Testis (tissue), 3 donors: ENCODE results near the gene LCN15. TPM values are rescaled to one million over a fixed set of nuclear protein-coding genes. Genes with fewer than 3 reads are reported as not detected.

Experiments used
- DNase-seq: peaks from one replicate; pipeline ENCODE4 v3.0.0-alpha.2; 2019
- H3K27ac ChIP-seq, 2 donors: fragments of 200-600 bp; sonication (generic); one replicate each; pipeline ENCODE4 v1.5.1; 2019
- H3K27me3 ChIP-seq: fragments of 200-600 bp; sonication (generic); one replicate; pipeline ENCODE4 v1.5.1; 2019
- H3K36me3 ChIP-seq: fragments of 200-600 bp; sonication (generic); one replicate; pipeline ENCODE4 v1.5.1; 2017; ENCODE audit warnings: low read depth; ENCODE audit errors: missing control alignments
- H3K4me1 ChIP-seq: fragments of 200-600 bp; sonication (generic); one replicate; pipeline ENCODE4 v1.5.1; 2019
- H3K4me3 ChIP-seq, 2 donors: fragments of 200-600 bp; sonication (generic); one replicate each; pipeline ENCODE4 v1.5.1; 2017 to 2019
- H3K9me3 ChIP-seq: fragments of 200-600 bp; sonication (generic); one replicate; pipeline ENCODE4 v1.5.1; 2017
- POLR2A ChIP-seq: fragments of 450-650 bp; IDR thresholded peaks from one replicate; pipeline ENCODE4 v1.6.1; 2017; ENCODE audit warnings: antibody characterized with exemption, mild to moderate bottlenecking, moderate library complexity
- WGBS, 2 donors: methylation state at CpG; one replicate each; pipeline ENCODE4 v1.1.5; 2018; 5-methylcytosine and 5-hydroxymethylcytosine counted together
- intact Hi-C: fragments of 100-400 bp; cut with DNase I; formaldehyde crosslinking; loops from one replicate; pipeline ENCODE4 v1.15.1; 2023; ENCODE audit warnings: low total_unique reads
- polyA plus RNA-seq: library from polyadenylated mRNA; stranded (reverse); fragments of 350-450 nt; fragmentation: Illumina TruSeq; extraction: RNeasy Lipid Tissue Mini Kit (QIAGEN cat#74804); gene quantifications from one replicate; pipeline ENCODE4 v1.2.3, GENCODE V29; 2014; ENCODE audit warnings: low read depth, low replicate concordance; ENCODE audit not compliant: insufficient read depth
- total RNA-seq, 2 donors: library from RNA; depleted of rRNA; stranded (reverse); fragments of >200 nt; gene quantifications; one replicate each; pipeline ENCODE4 v1.2.3, GENCODE V29; 2016
- TF ChIP-seq, protein P1 (sequence below), 3 experiments: fragments of 450-650 bp in 2 of 3; fragments of 200-600 bp in 1 of 3; sonication (generic) in 1 of 3; IDR thresholded peaks; one replicate each; pipeline ENCODE4 v1.5.1; 2016 to 2019; ENCODE audit warnings: antibody characterized with exemption in 3 of 3, mild to moderate bottlenecking in 2 of 3, moderate library complexity in 1 of 3

The LCN15 gene
- total and polyA plus RNA-seq, 3 donors from 2014 or later = 0.41 to 0.68 TPM; not detected in 1

DNA sequence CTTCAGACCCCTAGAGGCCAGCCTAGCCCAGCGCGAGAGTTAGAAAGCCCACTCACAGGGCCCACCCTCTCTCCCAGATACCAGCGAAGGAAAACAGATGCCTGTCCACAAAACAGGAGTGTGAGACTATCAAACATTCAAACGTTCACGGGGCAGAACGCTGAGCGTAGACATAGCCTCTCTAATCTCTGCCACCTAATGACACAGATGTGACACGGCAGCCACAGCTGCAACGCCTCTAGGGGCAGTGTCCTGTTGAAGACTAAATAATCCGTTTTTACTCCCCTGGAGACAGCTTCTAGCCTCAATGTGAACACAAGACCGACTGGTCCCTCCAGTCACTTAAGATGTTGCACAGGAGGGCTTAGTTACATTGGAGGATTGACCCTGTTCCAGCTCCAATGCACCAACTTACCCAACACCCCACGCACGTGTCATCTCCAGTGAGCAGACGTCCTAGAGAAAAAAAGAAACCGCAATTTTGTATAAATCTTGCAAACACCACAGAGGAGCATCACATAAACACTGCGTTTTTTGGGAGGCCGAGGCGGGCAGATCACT is 37.6 kb downstream of the LCN15 start:
- no peak for DNase-seq
- Histone ChIP-seq H3K27me3 (no peaks in the 10 kb centered on the region), H3K4me3 (peak overlapping the region in 1 of 2 donors; percentile 89), H3K4me1 (peaks cover 22% of the 10 kb centered on the region), H3K27ac (no peak overlapping the region), H3K36me3 (peaks cover 4% of the 10 kb centered on the region), H3K9me3 (no peaks in the 10 kb centered on the region)
- 28 to 31% methylated on average over 18 of the region's 18 CpGs for WGBS, 2 donors
- intact Hi-C loops = no loop called here
- no peak for TF ChIP-seq POLR2A
- TF ChIP-seq, protein P1, sequence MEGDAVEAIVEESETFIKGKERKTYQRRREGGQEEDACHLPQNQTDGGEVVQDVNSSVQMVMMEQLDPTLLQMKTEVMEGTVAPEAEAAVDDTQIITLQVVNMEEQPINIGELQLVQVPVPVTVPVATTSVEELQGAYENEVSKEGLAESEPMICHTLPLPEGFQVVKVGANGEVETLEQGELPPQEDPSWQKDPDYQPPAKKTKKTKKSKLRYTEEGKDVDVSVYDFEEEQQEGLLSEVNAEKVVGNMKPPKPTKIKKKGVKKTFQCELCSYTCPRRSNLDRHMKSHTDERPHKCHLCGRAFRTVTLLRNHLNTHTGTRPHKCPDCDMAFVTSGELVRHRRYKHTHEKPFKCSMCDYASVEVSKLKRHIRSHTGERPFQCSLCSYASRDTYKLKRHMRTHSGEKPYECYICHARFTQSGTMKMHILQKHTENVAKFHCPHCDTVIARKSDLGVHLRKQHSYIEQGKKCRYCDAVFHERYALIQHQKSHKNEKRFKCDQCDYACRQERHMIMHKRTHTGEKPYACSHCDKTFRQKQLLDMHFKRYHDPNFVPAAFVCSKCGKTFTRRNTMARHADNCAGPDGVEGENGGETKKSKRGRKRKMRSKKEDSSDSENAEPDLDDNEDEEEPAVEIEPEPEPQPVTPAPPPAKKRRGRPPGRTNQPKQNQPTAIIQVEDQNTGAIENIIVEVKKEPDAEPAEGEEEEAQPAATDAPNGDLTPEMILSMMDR (IDR thresholded peaks at IDR 0.05) = peak in 2 of 3 experiments; percentile 4 to 16

DNA sequence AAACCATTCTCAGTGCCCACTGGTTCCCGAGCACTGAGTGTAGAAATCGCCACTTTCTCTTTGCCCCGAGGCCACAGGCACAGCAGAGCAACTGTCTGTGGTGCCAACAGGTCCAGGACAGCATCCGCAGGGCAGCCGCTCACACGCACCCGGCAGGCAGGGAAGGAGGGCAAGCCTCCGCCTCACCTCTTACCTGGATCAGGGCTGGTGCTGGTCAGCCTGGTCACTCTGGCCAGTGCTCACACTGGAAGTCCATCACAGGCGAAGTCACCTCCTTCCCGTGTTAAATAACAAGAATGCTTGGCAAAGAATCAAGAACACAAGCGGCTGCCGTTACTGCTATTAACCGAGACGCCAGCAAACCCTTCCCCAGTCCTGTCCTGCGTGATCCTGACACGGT is 38.2 kb downstream of the LCN15 start:
- WGBS, 2 donors = 70 to 75% methylated on average over 14 to 16 of the region's 16 CpGs
- TF ChIP-seq POLR2A = no peak
- no peaks in the 10 kb centered on the region for H3K27me3 ChIP-seq
- H3K4me1 ChIP-seq = peaks cover 22% of the 10 kb centered on the region
- H3K4me3 ChIP-seq = no peak overlapping the region
- H3K36me3 ChIP-seq = peaks cover 4% of the 10 kb centered on the region
- intact Hi-C loops = no loop called here
- no peak overlapping the region for H3K27ac ChIP-seq
- DNase-seq = no peak
- no peaks in the 10 kb centered on the region for H3K9me3 ChIP-seq

DNA sequence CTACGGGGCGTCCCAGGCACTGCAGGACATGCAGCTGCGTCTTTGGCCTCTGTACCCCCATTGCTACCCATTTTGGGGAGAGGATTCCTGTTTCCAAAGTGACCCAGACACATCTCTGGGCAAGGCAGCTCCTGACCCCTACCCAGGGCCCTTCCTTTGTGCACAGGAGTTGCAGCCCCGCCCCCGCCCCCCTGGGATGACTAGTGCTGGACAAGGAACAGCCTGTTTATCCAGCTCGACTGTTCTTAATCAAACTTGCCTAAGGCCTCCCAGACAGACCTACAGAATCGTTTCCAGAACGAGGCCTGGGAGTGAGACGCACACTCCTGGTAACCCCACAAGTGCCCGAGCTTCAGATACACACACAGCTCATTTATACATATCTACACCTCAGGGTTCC is 38.7 kb downstream of the LCN15 start:
- Histone ChIP-seq H3K27me3 (no peaks in the 10 kb centered on the region), H3K4me1 (peaks cover 25% of the 10 kb centered on the region), H3K36me3 (peaks cover 4% of the 10 kb centered on the region), H3K9me3 (no peaks in the 10 kb centered on the region), H3K4me3 (no peak overlapping the region), H3K27ac (no peak overlapping the region)
- 68 to 78% methylated on average over 6 to 10 of the region's 10 CpGs for WGBS, 2 donors
- TF ChIP-seq POLR2A = no peak
- TF ChIP-seq, protein P1 (IDR thresholded peaks at IDR 0.05) = no peak
- intact Hi-C loops = no loop called here
- no peak for DNase-seq

DNA sequence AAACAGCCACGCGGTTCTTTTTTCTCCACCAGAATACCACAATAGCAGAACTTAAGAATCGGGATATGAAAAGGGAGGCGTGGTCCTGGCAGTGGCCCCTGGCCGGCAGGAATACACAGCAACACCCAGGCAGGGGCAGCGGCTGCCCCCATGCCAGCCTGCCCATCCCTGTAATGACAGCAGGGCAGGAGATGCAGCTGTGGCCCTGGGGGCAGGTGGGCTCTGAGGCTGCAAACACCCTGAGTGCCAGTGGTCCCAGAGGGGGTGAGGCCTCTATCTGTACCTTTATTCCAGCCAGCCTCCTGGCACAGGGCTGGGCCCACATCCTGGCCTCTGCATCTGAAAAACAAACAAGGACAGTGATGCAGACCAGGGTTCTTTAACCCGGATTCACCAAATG is 39.5 kb downstream of the LCN15 start:
- TF ChIP-seq, protein P1 (IDR thresholded peaks at IDR 0.05) = no peak
- TF ChIP-seq POLR2A = no peak
- Histone ChIP-seq H3K4me1 (peaks cover 29% of the 10 kb centered on the region), H3K9me3 (no peaks in the 10 kb centered on the region), H3K36me3 (peaks cover 4% of the 10 kb centered on the region), H3K4me3 (no peak overlapping the region), H3K27me3 (no peaks in the 10 kb centered on the region), H3K27ac (no peak overlapping the region)
- 80 to 81% methylated on average over 6 to 7 of the region's 7 CpGs for WGBS, 2 donors
- intact Hi-C loops = no loop called here
- DNase-seq = no peak

DNA sequence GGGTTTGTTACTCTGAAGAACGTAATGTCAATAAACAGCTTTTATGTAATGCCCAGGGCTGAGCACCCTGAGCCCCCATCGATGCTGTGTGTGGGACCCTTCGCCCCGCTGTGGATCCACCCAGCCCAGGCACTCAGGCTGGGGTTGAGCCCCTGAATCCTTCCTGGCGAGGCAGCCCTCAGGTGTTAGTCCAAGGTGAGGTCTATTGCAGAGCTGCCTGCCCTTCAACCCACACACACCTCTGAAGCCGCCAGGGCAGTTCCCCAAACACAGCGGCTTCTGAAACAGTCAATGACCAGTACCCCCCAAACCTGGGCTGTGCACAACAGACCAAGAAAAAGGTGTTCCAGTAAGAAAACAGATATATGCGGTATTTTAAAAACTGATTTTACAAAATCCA is 40.3 kb downstream of the LCN15 start:
- TF ChIP-seq, protein P1 (IDR thresholded peaks at IDR 0.05) = no peak
- TF ChIP-seq POLR2A = no peak
- Histone ChIP-seq H3K4me1 (peaks cover 27% of the 10 kb centered on the region), H3K27ac (no peak overlapping the region), H3K9me3 (no peaks in the 10 kb centered on the region), H3K4me3 (no peak overlapping the region), H3K27me3 (no peaks in the 10 kb centered on the region), H3K36me3 (peaks cover 4% of the 10 kb centered on the region)
- DNase-seq = no peak
- intact Hi-C loops = no loop called here
- WGBS, 2 donors = 95 to 98% methylated on average over 3 to 8 of the region's 8 CpGs
